ENCODE measurements around the gene BTNL9.
A peak's percentile ranks its signal among the peaks of the same experiment; 100 is the strongest.

Gene BTNL9

DNA sequence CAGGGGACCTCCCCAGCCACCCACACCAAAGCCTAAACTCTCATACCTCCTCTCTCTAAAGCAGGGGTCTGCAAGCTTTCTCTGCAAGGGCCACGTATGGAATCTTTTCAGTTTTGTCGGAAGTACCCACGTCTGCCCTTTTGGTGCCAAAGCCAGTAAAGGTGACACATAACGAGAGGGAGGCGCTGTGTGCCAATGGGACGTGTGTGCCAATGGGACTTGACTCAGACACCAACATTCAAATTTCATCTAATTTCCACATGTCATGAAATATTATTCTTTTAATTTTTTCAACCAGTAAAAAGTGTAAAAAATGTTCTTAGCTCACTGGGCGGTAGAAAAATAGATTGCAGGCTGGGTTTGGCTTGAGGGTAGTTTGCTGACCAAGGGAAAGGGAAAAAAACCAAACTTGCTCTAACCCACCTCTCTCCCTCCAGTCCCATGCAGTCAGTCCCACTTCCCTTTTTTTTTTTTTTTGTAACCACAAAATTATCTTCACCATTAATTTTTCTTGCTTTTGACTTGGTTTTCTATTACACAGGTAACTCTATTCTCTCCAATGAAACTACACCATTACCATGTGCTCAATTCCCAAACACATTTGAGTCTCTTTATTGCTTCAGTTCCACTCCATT lies 65.4 kb downstream of the BTNL9 start:
- Histone ChIP-seq H3K36me3 (ENCODE audit: control insufficient read depth, insufficient read depth, low read length) (no peaks in the 10 kb centered on the region), H3K4me1 (ENCODE audit: control insufficient read depth, insufficient read depth, low read length) (peaks cover 8% of the 10 kb centered on the region), H3K9me3 (ENCODE audit: control insufficient read depth, insufficient read depth, low read length) (no peaks in the 10 kb centered on the region), H3K27me3 (ENCODE audit: control insufficient read depth, insufficient read depth, low read length) (peaks cover 30% of the 10 kb centered on the region), H3K9ac (ENCODE audit: low read depth, low read length) (no peak overlapping the region), H3K4me3 (ENCODE audit: low read depth, low read length) (peak overlapping the region; percentile 41)

- H3K4me1 ChIP-seq (ENCODE audit: control insufficient read depth, insufficient read depth, low read length) = peaks cover 8% of the 10 kb centered on the region
- no peaks in the 10 kb centered on the region for H3K36me3 ChIP-seq (ENCODE audit: control insufficient read depth, insufficient read depth, low read length)
- H3K9ac ChIP-seq (ENCODE audit: low read depth, low read length) = no peak overlapping the region
- no peaks in the 10 kb centered on the region for H3K9me3 ChIP-seq (ENCODE audit: control insufficient read depth, insufficient read depth, low read length)
- H3K27me3 ChIP-seq (ENCODE audit: control insufficient read depth, insufficient read depth, low read length) = peaks cover 38% of the 10 kb centered on the region
- no peak overlapping the region for H3K4me3 ChIP-seq (ENCODE audit: low read depth, low read length)
Measured at GRCh38 chr5:181107699-181108098, 67.6 kb downstream of the BTNL9 start.

GRCh38 chr5:181108578-181109165 lies 68.6 kb downstream of the BTNL9 start:
- Histone ChIP-seq H3K9me3 (ENCODE audit: control insufficient read depth, insufficient read depth, low read length) (no peaks in the 10 kb centered on the region), H3K4me1 (ENCODE audit: control insufficient read depth, insufficient read depth, low read length) (peaks cover 8% of the 10 kb centered on the region), H3K36me3 (ENCODE audit: control insufficient read depth, insufficient read depth, low read length) (no peaks in the 10 kb centered on the region), H3K4me3 (ENCODE audit: low read depth, low read length) (no peak overlapping the region), H3K9ac (ENCODE audit: low read depth, low read length) (no peak overlapping the region), H3K27me3 (ENCODE audit: control insufficient read depth, insufficient read depth, low read length) (peaks cover 45% of the 10 kb centered on the region)

- Histone ChIP-seq H3K9me3 (ENCODE audit: control insufficient read depth, insufficient read depth, low read length) (no peaks in the 10 kb centered on the region), H3K4me1 (ENCODE audit: control insufficient read depth, insufficient read depth, low read length) (peaks cover 8% of the 10 kb centered on the region), H3K36me3 (ENCODE audit: control insufficient read depth, insufficient read depth, low read length) (no peaks in the 10 kb centered on the region), H3K9ac (ENCODE audit: low read depth, low read length) (no peak overlapping the region), H3K4me3 (ENCODE audit: low read depth, low read length) (no peak overlapping the region), H3K27me3 (ENCODE audit: control insufficient read depth, insufficient read depth, low read length) (peaks cover 47% of the 10 kb centered on the region)
Measured at GRCh38 chr5:181109489-181110013, 69.5 kb downstream of the BTNL9 start.

DNA sequence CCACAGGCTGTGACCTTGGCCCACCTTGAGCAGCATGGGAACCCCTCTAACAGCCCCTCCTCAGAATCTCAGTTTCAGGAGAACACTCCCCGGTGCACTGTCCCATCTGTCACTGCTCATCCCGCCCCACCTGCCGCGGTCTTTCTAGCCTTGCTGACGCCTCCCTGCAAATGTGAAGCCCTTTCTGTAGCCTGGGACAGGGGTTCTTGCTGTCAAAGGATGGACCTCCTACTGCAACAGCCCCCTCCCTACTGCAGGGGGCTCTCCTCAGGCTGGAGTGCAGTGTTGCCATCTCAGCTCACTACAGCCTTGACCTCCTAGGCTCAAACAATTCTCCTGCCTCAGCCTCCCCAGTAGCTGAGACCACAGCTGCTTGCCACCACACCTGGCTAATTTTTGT lies 70.9 kb downstream of the BTNL9 start:
- no peaks in the 10 kb centered on the region for H3K9me3 ChIP-seq (ENCODE audit: control insufficient read depth, insufficient read depth, low read length)
- no peak overlapping the region for H3K4me3 ChIP-seq (ENCODE audit: low read depth, low read length)
- H3K27me3 ChIP-seq (ENCODE audit: control insufficient read depth, insufficient read depth, low read length) = peaks cover 50% of the 10 kb centered on the region
- peaks cover 5% of the 10 kb centered on the region for H3K4me1 ChIP-seq (ENCODE audit: control insufficient read depth, insufficient read depth, low read length)
- no peaks in the 10 kb centered on the region for H3K36me3 ChIP-seq (ENCODE audit: control insufficient read depth, insufficient read depth, low read length)
- H3K9ac ChIP-seq (ENCODE audit: low read depth, low read length) = no peak overlapping the region
